Uterus (tissue), 4 donors: ENCODE measurements around the gene ANXA3. TPM values are rescaled to one million over a fixed set of nuclear protein-coding genes. Genes with fewer than 3 reads are reported as not detected.

Experiments
- DNase-seq, 2 donors: peaks; one replicate each; pipeline ENCODE4 v3.0.0-alpha.2; 2019 to 2020
- H3K27ac ChIP-seq, 2 donors: fragments of 200-600 bp; sonication (generic); 1 replicate in 1 of 2; 2 replicates in 1 of 2; pipeline ENCODE4 v1.5.1; 2016 to 2018
- H3K27me3 ChIP-seq, 2 donors: fragments of 200-600 bp; sonication (generic); one replicate each; pipeline ENCODE4 v1.5.1; 2018 to 2019; ENCODE audit warnings: control low read depth in 1 of 2
- H3K36me3 ChIP-seq, 2 donors: fragments of 200-600 bp; sonication (generic); one replicate each; pipeline ENCODE4 v1.5.1; 2019; ENCODE audit warnings: control low read depth in 1 of 2
- H3K4me1 ChIP-seq, 2 donors: fragments of 200-600 bp; sonication (generic); one replicate each; pipeline ENCODE4 v1.5.1; 2018 to 2019; ENCODE audit warnings: control low read depth in 1 of 2
- H3K4me3 ChIP-seq, 2 donors: fragments of 200-600 bp; sonication (generic); 1 replicate in 1 of 2; 2 replicates in 1 of 2; pipeline ENCODE4 v1.5.1; 2018 to 2019; ENCODE audit warnings: mild to moderate bottlenecking in 1 of 2
- H3K9me3 ChIP-seq, 2 donors: fragments of 200-600 bp; sonication (generic); one replicate each; pipeline ENCODE4 v1.5.1; 2019; ENCODE audit warnings: control low read depth in 1 of 2
- POLR2A ChIP-seq, 2 donors: fragments of 450-650 bp; IDR thresholded peaks; one replicate each; pipeline ENCODE4 v1.6.1; 2016; ENCODE audit warnings: antibody characterized with exemption in 2 of 2, mild to moderate bottlenecking in 1 of 2, moderate library complexity in 1 of 2
- intact Hi-C: fragments of 100-400 bp; cut with DNase I; formaldehyde crosslinking; loops from one replicate; pipeline ENCODE4 v1.15.1; 2023; ENCODE audit warnings: low total_unique reads
- small RNA-seq: library from RNA; depleted of rRNA; stranded (forward); fragments of <200 nt; gene quantifications from one replicate; pipeline ENCODE3, GENCODE V24; 2016
- total RNA-seq, 4 donors: library from RNA; depleted of rRNA in 3 of 4; stranded (reverse); fragments of >200 nt in 3 of 4; gene quantifications; one replicate each; pipeline versions ENCODE4 v1.1.0 to v1.2.4, GENCODE V29; 2014 to 2023
- TF ChIP-seq, protein P1 (sequence below), 4 experiments: fragments of 200-600 bp in 2 of 4; fragments of 450-650 bp in 2 of 4; sonication (generic) in 2 of 4; IDR thresholded peaks; one replicate each; pipeline ENCODE4 v1.5.1; 2016 to 2019; ENCODE audit warnings: antibody characterized with exemption in 4 of 4, mild to moderate bottlenecking in 2 of 4, moderate library complexity in 1 of 4
- donor health status: DM: yes; HTN: yes; CAD: no.

Gene ANXA3
- total RNA-seq, 4 donors from 2014 or later: 13.6 to 243 (median 23.4) TPM

DNA sequence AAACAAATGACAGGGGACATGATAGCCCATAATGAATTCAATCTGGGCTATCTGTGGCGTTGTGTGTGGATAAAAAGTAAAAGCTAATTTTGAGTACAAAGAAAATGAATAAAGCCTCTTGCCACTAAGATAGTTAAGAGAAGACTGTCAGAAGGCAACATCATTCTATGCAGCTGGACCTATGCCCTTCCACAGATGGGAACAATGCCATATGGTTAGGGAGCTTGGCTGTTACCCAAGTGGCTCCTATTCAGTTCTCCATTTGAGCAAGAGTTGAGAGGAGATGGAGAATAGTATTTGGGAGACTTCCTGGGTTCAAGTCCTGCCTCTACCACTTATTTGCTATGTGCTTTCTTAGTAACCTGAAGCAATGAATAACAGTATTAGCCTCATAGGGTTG lies 107.7 kb downstream of the ANXA3 start:
- no peaks in the 10 kb centered on the region for H3K36me3 ChIP-seq
- H3K4me3 ChIP-seq: no peak overlapping the region
- TF ChIP-seq POLR2A (IDR thresholded peaks at IDR 0.05): no peak
- TF ChIP-seq, protein P1, sequence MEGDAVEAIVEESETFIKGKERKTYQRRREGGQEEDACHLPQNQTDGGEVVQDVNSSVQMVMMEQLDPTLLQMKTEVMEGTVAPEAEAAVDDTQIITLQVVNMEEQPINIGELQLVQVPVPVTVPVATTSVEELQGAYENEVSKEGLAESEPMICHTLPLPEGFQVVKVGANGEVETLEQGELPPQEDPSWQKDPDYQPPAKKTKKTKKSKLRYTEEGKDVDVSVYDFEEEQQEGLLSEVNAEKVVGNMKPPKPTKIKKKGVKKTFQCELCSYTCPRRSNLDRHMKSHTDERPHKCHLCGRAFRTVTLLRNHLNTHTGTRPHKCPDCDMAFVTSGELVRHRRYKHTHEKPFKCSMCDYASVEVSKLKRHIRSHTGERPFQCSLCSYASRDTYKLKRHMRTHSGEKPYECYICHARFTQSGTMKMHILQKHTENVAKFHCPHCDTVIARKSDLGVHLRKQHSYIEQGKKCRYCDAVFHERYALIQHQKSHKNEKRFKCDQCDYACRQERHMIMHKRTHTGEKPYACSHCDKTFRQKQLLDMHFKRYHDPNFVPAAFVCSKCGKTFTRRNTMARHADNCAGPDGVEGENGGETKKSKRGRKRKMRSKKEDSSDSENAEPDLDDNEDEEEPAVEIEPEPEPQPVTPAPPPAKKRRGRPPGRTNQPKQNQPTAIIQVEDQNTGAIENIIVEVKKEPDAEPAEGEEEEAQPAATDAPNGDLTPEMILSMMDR (IDR thresholded peaks at IDR 0.05): no peak
- H3K4me1 ChIP-seq: no peaks in the 10 kb centered on the region
- DNase-seq: no peak
- no peaks in the 10 kb centered on the region for H3K9me3 ChIP-seq
- H3K27ac ChIP-seq: no peak overlapping the region
- no peaks in the 10 kb centered on the region for H3K27me3 ChIP-seq
- intact Hi-C loops: no loop called here

- DNase-seq: no peak
- intact Hi-C loops: no loop called here
- no peak overlapping the region for H3K27ac ChIP-seq
These were observed 108.1 kb downstream of the ANXA3 start for GRCh38 chr4:78659665-78660064.

More at GRCh38 chr4:78659665-78660064, 108.1 kb downstream of the ANXA3 start:
- H3K36me3 ChIP-seq: no peaks in the 10 kb centered on the region
- TF ChIP-seq, protein P1 (IDR thresholded peaks at IDR 0.05): no peak
- H3K4me3 ChIP-seq: no peak overlapping the region
- H3K4me1 ChIP-seq: no peaks in the 10 kb centered on the region
- no peaks in the 10 kb centered on the region for H3K27me3 ChIP-seq
- H3K9me3 ChIP-seq: no peaks in the 10 kb centered on the region

Small RNA genes lying within 50 kb of the gene (small RNA-seq; reads per million reads assigned to genes)
- gene HIGD1AP13: not detected
- not detected for gene RF00019

Other genes with a start within 250 kb of the ANXA3 start
- gene BMP2K, start 224.6 kb downstream of the ANXA3 start, total RNA-seq: 10 to 100 TPM; 14.7 to 67.3 (median 29.2) TPM